Measurements from ENCODE around the gene RBFOX1.

The RBFOX1 gene

GRCh38 chr16:7331997-7332396 lies 648 bp upstream of the RBFOX1 start:
- H3K9me2 ChIP-seq (replicated peaks; ENCODE audit: low read depth, low read length), result no peaks in the 10 kb centered on the region
- no peaks in the 10 kb centered on the region for H3K4me1 ChIP-seq (ENCODE audit: insufficient read depth, low read length, poor library complexity, severe bottlenecking)
- no peak overlapping the region for H3K9ac ChIP-seq (ENCODE audit: low read depth, low read length, poor library complexity, severe bottlenecking)
- H4K20me1 ChIP-seq (ENCODE audit: insufficient read depth, low read length, poor library complexity, severe bottlenecking), result no peaks in the 10 kb centered on the region
- H3K36me3 ChIP-seq (ENCODE audit: insufficient read depth, low read length), result no peaks in the 10 kb centered on the region
- TF ChIP-seq EZH2phosphoT487 (IDR thresholded peaks at IDR 0.05; ENCODE audit: borderline replicate concordance), result no peak
- no peak for TF ChIP-seq CTCF (conservative IDR thresholded peaks at IDR 0.05; ENCODE audit: low read length)
- H3F3A ChIP-seq (ENCODE audit: low read depth), result no peaks in the 10 kb centered on the region
- no peak overlapping the region for H3K4me3 ChIP-seq (ENCODE audit: low read length, poor library complexity, severe bottlenecking)
- H3K27me3 ChIP-seq (ENCODE audit: insufficient read depth, low read length, poor library complexity, severe bottlenecking), result no peaks in the 10 kb centered on the region
- H2AFZ ChIP-seq (ENCODE audit: low read length), result no peak overlapping the region
- H3K4me2 ChIP-seq (ENCODE audit: low read depth, low read length, poor library complexity, severe bottlenecking), result no peak overlapping the region
- no peaks in the 10 kb centered on the region for H3K9me3 ChIP-seq (ENCODE audit: insufficient read depth, low read depth, low read length)
- H3K79me2 ChIP-seq (ENCODE audit: insufficient read depth, low read length), result no peaks in the 10 kb centered on the region

- Histone ChIP-seq H3K4me3 (ENCODE audit: low read length, poor library complexity, severe bottlenecking) (no peak overlapping the region), H3K9me2 (replicated peaks; ENCODE audit: low read depth, low read length) (no peaks in the 10 kb centered on the region), H4K20me1 (ENCODE audit: insufficient read depth, low read length, poor library complexity, severe bottlenecking) (no peaks in the 10 kb centered on the region), H3K9me3 (ENCODE audit: insufficient read depth, low read depth, low read length) (no peaks in the 10 kb centered on the region), H3K4me1 (ENCODE audit: insufficient read depth, low read length, poor library complexity, severe bottlenecking) (no peaks in the 10 kb centered on the region), H3K36me3 (ENCODE audit: insufficient read depth, low read length) (no peaks in the 10 kb centered on the region), H3K9ac (ENCODE audit: low read depth, low read length, poor library complexity, severe bottlenecking) (no peak overlapping the region), H3K27me3 (ENCODE audit: insufficient read depth, low read length, poor library complexity, severe bottlenecking) (no peaks in the 10 kb centered on the region), H3K4me2 (ENCODE audit: low read depth, low read length, poor library complexity, severe bottlenecking) (no peak overlapping the region), H3F3A (ENCODE audit: low read depth) (no peaks in the 10 kb centered on the region), H3K79me2 (ENCODE audit: insufficient read depth, low read length) (no peaks in the 10 kb centered on the region), H2AFZ (ENCODE audit: low read length) (no peak overlapping the region)
- TF ChIP-seq CTCF (conservative IDR thresholded peaks at IDR 0.05; ENCODE audit: low read length), result no peak
- TF ChIP-seq EZH2phosphoT487 (IDR thresholded peaks at IDR 0.05; ENCODE audit: borderline replicate concordance), result no peak
Observed at GRCh38 chr16:7333180-7333725, 608 bp downstream of the RBFOX1 start.

GRCh38 chr16:7334801-7335560 lies 2.3 kb downstream of the RBFOX1 start:
- no peaks in the 10 kb centered on the region for H3K9me2 ChIP-seq (replicated peaks; ENCODE audit: low read depth, low read length)
- H3K79me2 ChIP-seq (ENCODE audit: insufficient read depth, low read length), result no peaks in the 10 kb centered on the region
- no peaks in the 10 kb centered on the region for H3K27me3 ChIP-seq (ENCODE audit: insufficient read depth, low read length, poor library complexity, severe bottlenecking)
- H3K4me3 ChIP-seq (ENCODE audit: low read length, poor library complexity, severe bottlenecking), result no peak overlapping the region
- H3K9ac ChIP-seq (ENCODE audit: low read depth, low read length, poor library complexity, severe bottlenecking), result no peak overlapping the region
- no peaks in the 10 kb centered on the region for H3K9me3 ChIP-seq (ENCODE audit: insufficient read depth, low read depth, low read length)
- H3F3A ChIP-seq (ENCODE audit: low read depth), result no peaks in the 10 kb centered on the region
- no peak overlapping the region for H3K4me2 ChIP-seq (ENCODE audit: low read depth, low read length, poor library complexity, severe bottlenecking)
- H2AFZ ChIP-seq (ENCODE audit: low read length), result no peak overlapping the region
- TF ChIP-seq EZH2phosphoT487 (IDR thresholded peaks at IDR 0.05; ENCODE audit: borderline replicate concordance), result no peak
- TF ChIP-seq CTCF (conservative IDR thresholded peaks at IDR 0.05; ENCODE audit: low read length), result no peak
- no peaks in the 10 kb centered on the region for H3K4me1 ChIP-seq (ENCODE audit: insufficient read depth, low read length, poor library complexity, severe bottlenecking)
- no peaks in the 10 kb centered on the region for H4K20me1 ChIP-seq (ENCODE audit: insufficient read depth, low read length, poor library complexity, severe bottlenecking)
- H3K36me3 ChIP-seq (ENCODE audit: insufficient read depth, low read length), result no peaks in the 10 kb centered on the region
